WERI-Rb-1 (cell line): ENCODE measurements around the gene SKA1.

Source experiments
- DNase-seq: peaks from one replicate; pipeline ENCODE4 v3.0.0-alpha.2; 2020
- H3K27ac ChIP-seq: fragments of 250-450 bp; sonication (Bioruptor Pico); 2 replicates; pipeline ENCODE4 v1.5.1; 2020; ENCODE audit warnings: mild to moderate bottlenecking, moderate library complexity
- H3K27me3 ChIP-seq: fragments of 250-450 bp; sonication (Bioruptor Pico); 2 replicates; pipeline ENCODE4 v1.5.1; 2021; ENCODE audit warnings: mild to moderate bottlenecking, low read depth, moderate library complexity; ENCODE audit not compliant: insufficient read depth, severe bottlenecking
- H3K36me3 ChIP-seq: fragments of 250-450 bp; sonication (Bioruptor Pico); 2 replicates; pipeline ENCODE4 v1.5.1; 2020; ENCODE audit warnings: mild to moderate bottlenecking, moderate library complexity
- H3K4me3 ChIP-seq: 2 replicates; pipeline ENCODE4 v1.5.1; 2011; ENCODE audit warnings: low read depth, mild to moderate bottlenecking, control low read depth, low read length
- H3K9me3 ChIP-seq: fragments of 250-450 bp; sonication (Bioruptor Pico); 2 replicates; pipeline ENCODE4 v1.5.1; 2021; ENCODE audit warnings: mild to moderate bottlenecking, moderate library complexity; ENCODE audit not compliant: severe bottlenecking
- CTCF ChIP-seq: IDR thresholded peaks from 2 replicates; pipeline ENCODE4 v1.5.1; 2011; ENCODE audit warnings: low read depth, mild to moderate bottlenecking, control low read depth, inconsistent platforms, low read length

The SKA1 gene

GRCh38 chr18:50441501-50441900 lies 66.7 kb downstream of the SKA1 start:
- no peaks in the 10 kb centered on the region for H3K27me3 ChIP-seq
- no peak overlapping the region for H3K4me3 ChIP-seq
- peak overlapping the region; percentile 55 for H3K27ac ChIP-seq
- H3K9me3 ChIP-seq: peaks cover 19% of the 10 kb centered on the region
- DNase-seq: no peak
- TF ChIP-seq CTCF: no peak
- H3K36me3 ChIP-seq: no peaks in the 10 kb centered on the region
